Common myeloid progenitor, CD34-positive (primary cell): ENCODE measurements around the gene EFNA3.

Experiments used
- CTCF ChIA-PET: fragments of 350-600 bp; sonication (Branson Sonifier 250); formaldehyde crosslinking; loops from one replicate; lab custom pipeline; 2021; ENCODE audit warnings: antibody characterized with exemption; lab: Charles Lee
- POLR2A ChIA-PET: fragments of 350-600 bp; sonication (Branson Sonifier 250); formaldehyde crosslinking; loops from one replicate; lab custom pipeline; 2021; ENCODE audit warnings: antibody characterized with exemption; lab: Charles Lee
- DNase-seq, 3 donors: peaks; one replicate each; pipeline versions ENCODE4 v3.0.0 to v3.0.0-alpha.2; 2013
- H3K27ac ChIP-seq, 2 experiments: 1 replicate in 1 of 2; 2 replicates in 1 of 2; pipeline ENCODE4 v1.7.0; 2013; ENCODE audit warnings: inconsistent platforms in 2 of 2, low read length in 2 of 2, mild to moderate bottlenecking in 2 of 2, low read depth in 1 of 2, moderate library complexity in 1 of 2; ENCODE audit not compliant: severe bottlenecking in 2 of 2, insufficient read depth in 1 of 2, poor library complexity in 1 of 2
- H3K27me3 ChIP-seq, 5 experiments: replicated peaks in 2 of 5; 1 replicate in 3 of 5; 2 replicates in 2 of 5; pipeline versions ENCODE4 v1.6.1 to v1.7.0; 2013; ENCODE audit warnings: low read length in 4 of 5, mild to moderate bottlenecking in 2 of 5, moderate library complexity in 2 of 5, inconsistent platforms in 1 of 5; ENCODE audit not compliant: insufficient read depth in 5 of 5, control insufficient read depth in 4 of 5
- H3K36me3 ChIP-seq, 4 experiments: 1 replicate in 2 of 4; 2 replicates in 2 of 4; pipeline versions ENCODE4 v1.6.1 to v1.7.0; 2013; ENCODE audit warnings: low read length in 3 of 4, control low read depth in 1 of 4, mild to moderate bottlenecking in 1 of 4; ENCODE audit not compliant: control insufficient read depth in 4 of 4, insufficient read depth in 4 of 4
- H3K4me1 ChIP-seq, 4 experiments: 1 replicate in 3 of 4; 2 replicates in 1 of 4; pipeline versions ENCODE4 v1.6.1 to v1.7.1; 2013; ENCODE audit warnings: low read length in 3 of 4, mild to moderate bottlenecking in 3 of 4, control low read depth in 1 of 4, inconsistent platforms in 1 of 4, moderate library complexity in 1 of 4; ENCODE audit not compliant: control insufficient read depth in 4 of 4, insufficient read depth in 4 of 4; ENCODE audit errors: control extremely low read depth in 1 of 4
- H3K4me3 ChIP-seq, 7 experiments: 1 replicate in 4 of 7; 2 replicates in 3 of 7; pipeline versions ENCODE4 v1.5.1 to v1.7.0; 2013; ENCODE audit warnings: mild to moderate bottlenecking in 7 of 7, low read length in 6 of 7, moderate library complexity in 6 of 7, inconsistent platforms in 2 of 7, low read depth in 2 of 7, control low read depth in 1 of 7; ENCODE audit not compliant: insufficient read depth in 4 of 7, control insufficient read depth in 1 of 7; ENCODE audit errors: extremely low read depth in 1 of 7
- H3K9me3 ChIP-seq, 5 experiments: 1 replicate in 4 of 5; 2 replicates in 1 of 5; pipeline versions ENCODE4 v1.6.1 to v1.7.1; 2013; ENCODE audit warnings: low read length in 4 of 5, mild to moderate bottlenecking in 2 of 5, inconsistent platforms in 1 of 5, low read depth in 1 of 5, moderate library complexity in 1 of 5; ENCODE audit not compliant: control insufficient read depth in 4 of 5, insufficient read depth in 2 of 5; ENCODE audit errors: control extremely low read depth in 1 of 5
- WGBS: methylation state at CpG from one replicate; pipeline ENCODE4 v1.1.5; 2013; ENCODE audit not compliant: insufficient coverage; 5-methylcytosine and 5-hydroxymethylcytosine counted together

EFNA3 gene

DNA sequence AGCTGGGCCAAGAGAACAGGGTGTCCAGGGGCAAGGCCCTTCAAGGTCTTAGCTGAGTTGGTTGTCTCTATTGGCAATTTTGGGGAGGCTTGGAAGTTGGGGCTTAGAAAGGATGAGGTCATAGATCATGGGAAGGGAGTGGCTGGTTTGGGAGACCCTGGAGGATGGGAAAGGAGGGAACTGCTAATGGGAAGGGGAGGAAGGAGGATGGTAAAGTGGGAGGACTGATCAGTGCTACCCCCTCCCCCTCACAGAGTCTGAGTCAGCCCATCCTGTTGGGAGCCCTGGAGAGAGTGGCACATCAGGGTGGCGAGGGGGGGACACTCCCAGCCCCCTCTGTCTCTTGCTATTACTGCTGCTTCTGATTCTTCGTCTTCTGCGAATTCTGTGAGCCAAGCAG lies 10.0 kb upstream of the EFNA3 start:
- ChIA-PET CTCF (interaction anchor here (1.0 to 22.6 kb wide), 6 partner anchors 7 to 100 kb away, joined by 3 to 368 read pairs (median 12); partner anchors contain the start of genes ADAM15 and EFNA3), POLR2A (no interaction called here)

DNA sequence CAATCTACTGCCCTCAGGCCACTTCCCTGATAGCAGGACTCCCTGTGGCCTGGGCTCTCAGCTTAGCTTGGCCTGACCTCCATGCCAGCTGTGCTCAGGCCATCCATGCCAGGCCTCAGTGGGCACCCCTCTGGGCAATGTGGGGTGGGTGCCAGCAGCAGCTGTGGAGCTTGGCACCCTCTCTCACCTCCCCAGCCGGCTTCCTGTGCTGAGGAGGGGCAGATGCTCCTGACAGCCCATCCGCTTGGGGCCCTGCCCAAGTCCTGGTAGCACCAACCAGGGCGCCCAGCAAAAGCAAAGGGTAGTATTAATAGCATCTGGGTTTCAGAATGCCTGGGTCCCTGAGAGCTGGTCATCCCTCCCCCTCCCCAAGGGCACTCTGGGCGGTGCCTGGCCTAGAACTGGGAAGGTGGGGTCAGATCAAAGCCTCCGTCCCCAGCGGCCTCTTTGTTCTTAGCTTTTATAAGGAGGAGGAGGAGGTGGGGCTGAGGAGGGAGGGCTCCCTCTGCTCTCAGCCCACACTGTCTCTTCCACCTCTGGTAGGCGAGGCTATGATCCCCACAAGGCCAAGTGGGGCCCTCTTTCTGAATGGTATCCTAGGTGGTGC lies 9.0 kb upstream of the EFNA3 start:
- Histone ChIP-seq H3K27ac (no peak overlapping the region), H3K9me3 (no peaks in the 10 kb centered on the region), H3K27me3 (no peaks in the 10 kb centered on the region), H3K36me3 (peaks cover 0 to 11% (median 6%) of the 10 kb centered on the region in 4 experiments), H3K4me3 (no peak overlapping the region), H3K4me1 (peaks cover 0 to 36% (median 26%) of the 10 kb centered on the region in 4 experiments)
- ChIA-PET POLR2A (interaction anchor here (1.1 kb wide), 1 partner anchor 9 kb away, joined by 3 read pairs; the partner anchor contains the start of gene EFNA3), CTCF (interaction anchor here (0.9 to 22.6 kb wide), 10 partner anchors 8 to 142 kb away, joined by 3 to 368 read pairs (median 4); partner anchors contain the start of gene ADAM15)
- no peak for DNase-seq
- 63% methylated on average over 1 of the region's 7 CpGs for WGBS

More for the DNA sequence above, 10.0 kb upstream of the EFNA3 start:
- Histone ChIP-seq H3K36me3 (peaks cover 0 to 11% (median 6%) of the 10 kb centered on the region in 4 experiments), H3K4me3 (no peak overlapping the region), H3K9me3 (no peaks in the 10 kb centered on the region), H3K27me3 (no peaks in the 10 kb centered on the region), H3K4me1 (peaks cover 0 to 35% (median 27%) of the 10 kb centered on the region in 4 experiments), H3K27ac (no peak overlapping the region)
- 100% methylated on average over 1 of the region's 3 CpGs for WGBS
- DNase-seq = no peak

DNA sequence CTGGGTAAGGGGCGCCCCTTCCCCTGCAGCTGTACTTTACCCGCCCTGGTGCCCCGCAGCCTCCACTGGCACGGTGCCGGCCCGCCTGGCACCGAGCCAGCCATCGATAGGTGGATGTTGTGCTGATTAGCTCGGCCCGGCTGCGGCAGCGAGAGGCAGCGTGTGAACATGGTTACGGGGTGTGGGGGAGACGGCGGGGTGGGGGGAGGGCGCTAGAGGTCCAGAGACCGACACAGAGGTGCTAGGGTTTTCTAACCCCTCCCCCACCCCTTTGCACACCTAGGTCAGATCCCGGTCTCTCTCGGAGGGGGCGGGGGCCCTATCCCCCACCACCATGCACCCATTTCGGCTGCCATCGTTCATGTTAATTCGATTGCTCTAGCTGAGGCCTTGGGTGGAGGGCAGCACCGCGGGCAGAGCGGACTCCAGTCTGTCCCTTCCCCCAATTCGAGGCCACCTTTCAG lies 8.4 kb upstream of the EFNA3 start:
- POLR2A ChIA-PET = interaction anchor here (1.1 kb wide), 1 partner anchor 9 kb away, joined by 3 read pairs; the partner anchor contains the start of gene EFNA3

DNA sequence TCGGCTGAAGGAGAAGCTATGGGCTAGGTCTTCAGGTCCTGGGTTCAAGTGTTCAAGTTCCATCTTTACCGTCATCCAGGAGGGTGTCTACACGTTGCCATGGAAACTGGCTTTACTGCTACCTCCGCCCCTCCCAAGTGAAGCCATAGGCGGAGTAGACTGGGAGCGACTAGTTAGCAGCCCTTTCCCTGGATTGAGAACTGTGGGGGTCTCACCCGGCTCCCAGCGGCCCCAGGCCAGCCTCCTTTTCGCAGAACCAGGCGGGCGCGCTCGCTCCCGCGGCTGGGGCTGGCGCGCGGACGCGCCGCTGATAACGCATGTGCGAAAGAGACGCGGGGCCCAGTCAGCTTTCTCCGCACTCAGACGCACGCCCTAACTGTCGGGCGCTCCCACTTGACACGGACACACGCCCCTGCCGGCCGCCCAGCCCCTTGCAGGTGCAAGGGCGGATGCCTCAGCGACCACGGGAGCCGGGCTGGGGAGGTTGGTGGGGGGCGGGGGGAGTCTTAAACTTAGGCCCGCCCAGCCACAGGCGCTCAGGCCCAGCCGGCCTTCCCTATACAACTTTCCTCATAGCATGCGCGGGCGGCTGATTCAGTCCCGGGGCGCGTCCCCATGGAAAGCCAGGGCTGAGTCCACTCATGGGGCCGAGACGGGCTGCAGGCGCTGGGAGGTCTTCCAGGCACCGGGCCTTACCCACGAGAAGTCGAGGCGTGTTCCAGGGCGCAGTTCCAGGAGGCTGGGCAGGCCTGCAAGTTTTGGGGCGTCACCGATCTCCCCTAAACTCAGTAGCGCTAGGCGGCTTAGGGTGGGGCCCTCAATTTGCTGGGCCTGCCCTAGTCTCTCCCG lies 7.7 kb upstream of the EFNA3 start:
- H3K9me3 ChIP-seq = no peaks in the 10 kb centered on the region
- H3K4me1 ChIP-seq = peaks cover 0 to 36% (median 26%) of the 10 kb centered on the region in 4 experiments
- no peaks in the 10 kb centered on the region for H3K27me3 ChIP-seq
- CTCF ChIA-PET = interaction anchor here (0.6 to 22.6 kb wide), 12 partner anchors 7 to 69 kb away, joined by 3 to 368 read pairs (median 6); partner anchors contain the start of genes ADAM15 and EFNA4
- 7% methylated on average over 55 of the region's 61 CpGs for WGBS
- H3K27ac ChIP-seq = peak overlapping the region in 1 of 2 experiments; percentile 43
- H3K36me3 ChIP-seq = peaks cover 0 to 11% (median 6%) of the 10 kb centered on the region in 4 experiments
- peak; percentile 91 to 95 (median 94) for DNase-seq
- POLR2A ChIA-PET = no interaction called here
- peak overlapping the region in 6 of 7 experiments; percentile 28 to 75 (median 44) for H3K4me3 ChIP-seq

More for the DNA sequence above, 8.4 kb upstream of the EFNA3 start:
- H3K27me3 ChIP-seq = no peaks in the 10 kb centered on the region
- DNase-seq = no peak
- WGBS = 54% methylated on average over 13 of the region's 28 CpGs
- CTCF ChIA-PET = interaction anchor here (0.6 to 22.6 kb wide), 12 partner anchors 6 to 142 kb away, joined by 3 to 368 read pairs (median 4); partner anchors contain the start of genes ADAM15 and EFNA4
- H3K4me1 ChIP-seq = peaks cover 0 to 36% (median 26%) of the 10 kb centered on the region in 4 experiments
- H3K27ac ChIP-seq = no peak overlapping the region
- no peaks in the 10 kb centered on the region for H3K9me3 ChIP-seq
- peak overlapping the region in 4 of 7 experiments; percentile 31 to 75 (median 60) for H3K4me3 ChIP-seq
- peaks cover 0 to 11% (median 6%) of the 10 kb centered on the region in 4 experiments for H3K36me3 ChIP-seq

DNA sequence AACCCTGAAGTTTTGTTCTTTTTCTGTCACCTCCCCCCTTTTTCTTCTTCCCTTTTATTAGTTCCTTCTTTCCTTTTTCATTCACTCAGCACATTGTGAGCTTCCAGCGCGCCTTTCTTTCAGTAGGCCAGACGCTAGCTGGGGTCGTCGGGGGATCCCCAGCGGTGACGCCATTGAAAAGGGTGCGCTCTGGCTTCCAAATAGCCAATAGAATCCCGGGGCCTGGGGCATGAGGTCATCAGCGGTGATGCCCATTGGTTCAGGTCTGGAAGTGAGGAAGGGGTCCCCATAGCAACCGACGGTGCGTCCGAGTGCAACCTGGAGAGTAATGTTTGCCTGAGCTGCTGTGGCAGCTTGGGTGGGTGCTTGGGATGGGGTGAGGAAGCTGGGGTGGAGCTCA lies 6.9 kb upstream of the EFNA3 start:
- peaks cover 0 to 36% (median 26%) of the 10 kb centered on the region in 4 experiments for H3K4me1 ChIP-seq
- POLR2A ChIA-PET = no interaction called here
- no peaks in the 10 kb centered on the region for H3K27me3 ChIP-seq
- CTCF ChIA-PET = interaction anchor here (1.3 to 22.6 kb wide), 6 partner anchors 7 to 70 kb away, joined by 3 to 368 read pairs (median 12); partner anchors contain the start of genes ADAM15 and EFNA4
- H3K36me3 ChIP-seq = peaks cover 0 to 11% (median 6%) of the 10 kb centered on the region in 4 experiments
- peak overlapping the region in 2 of 7 experiments; percentile 63 to 75 for H3K4me3 ChIP-seq
- no peaks in the 10 kb centered on the region for H3K9me3 ChIP-seq
- 87% methylated on average over 6 of the region's 14 CpGs for WGBS
- peak in 1 of 3 donors; percentile 49 for DNase-seq
- H3K27ac ChIP-seq = no peak overlapping the region

- WGBS = 83% methylated on average over 5 of the region's 7 CpGs
- H3K36me3 ChIP-seq = peaks cover 0 to 11% (median 5%) of the 10 kb centered on the region in 4 experiments
- ChIA-PET POLR2A (no interaction called here), CTCF (interaction anchor here (0.8 to 11.6 kb wide), 7 partner anchors 8 to 71 kb away, joined by 3 to 121 read pairs (median 7); partner anchors contain the start of gene EFNA4)
- no peak overlapping the region for H3K27ac ChIP-seq
- H3K4me1 ChIP-seq = peaks cover 0 to 40% (median 26%) of the 10 kb centered on the region in 4 experiments
- DNase-seq = no peak
- H3K9me3 ChIP-seq = no peaks in the 10 kb centered on the region
- no peak overlapping the region for H3K4me3 ChIP-seq
- peaks cover 0 to 2% (median 0%) of the 10 kb centered on the region in 5 experiments for H3K27me3 ChIP-seq
These were observed 5.9 kb upstream of the EFNA3 start for GRCh38 chr1:155072531-155073289.
